Measurements from ENCODE around the gene COL18A1.
"Not testable (repeated sequence)": the region's sequence is repeated elsewhere in the genome, so short reads cannot be mapped to it uniquely, and the experiment has no call there.

COL18A1 gene

GRCh38 chr21:45494851-45495680 is 90.1 kb downstream of the COL18A1 start:
- DNase-seq (ENCODE audit: low read depth): no peak

- DNase-seq (ENCODE audit: low read depth): no peak
These were observed 91.4 kb downstream of the COL18A1 start for GRCh38 chr21:45496151-45496967.

GRCh38 chr21:45496968-45497845 is 92.2 kb downstream of the COL18A1 start:
- DNase-seq (ENCODE audit: low read depth): no peak

GRCh38 chr21:45497846-45498645 is 93.1 kb downstream of the COL18A1 start:
- no peak for DNase-seq (ENCODE audit: low read depth)

GRCh38 chr21:45498646-45499000 is 93.7 kb downstream of the COL18A1 start:
- no peak for DNase-seq (ENCODE audit: low read depth)

GRCh38 chr21:45499201-45499750 is 94.3 kb downstream of the COL18A1 start:
- no peak for DNase-seq (ENCODE audit: low read depth)

GRCh38 chr21:45499970-45500577 is 95.1 kb downstream of the COL18A1 start:
- no peak for DNase-seq (ENCODE audit: low read depth)

GRCh38 chr21:45501081-45502005 is 96.4 kb downstream of the COL18A1 start:
- not testable (repeated sequence) for DNase-seq (ENCODE audit: low read depth)

- DNase-seq (ENCODE audit: low read depth): no peak
These were observed 97.0 kb downstream of the COL18A1 start for GRCh38 chr21:45502006-45502345.

GRCh38 chr21:45502600-45502999 is 97.6 kb downstream of the COL18A1 start:
- DNase-seq (ENCODE audit: low read depth): no peak

- not testable (repeated sequence) for DNase-seq (ENCODE audit: low read depth)
These were observed 98.3 kb downstream of the COL18A1 start for GRCh38 chr21:45503226-45503625.

GRCh38 chr21:45504021-45504515 is 99.1 kb downstream of the COL18A1 start:
- DNase-seq (ENCODE audit: low read depth): no peak

GRCh38 chr21:45504516-45505415 is 99.8 kb downstream of the COL18A1 start:
- no peak for DNase-seq (ENCODE audit: low read depth)

- no peak for DNase-seq (ENCODE audit: low read depth)
These were observed 100.6 kb downstream of the COL18A1 start for GRCh38 chr21:45505416-45506021.

- no peak for DNase-seq (ENCODE audit: low read depth)
These were observed 101.4 kb downstream of the COL18A1 start for GRCh38 chr21:45506241-45506817.

GRCh38 chr21:45506836-45507522 is 102.0 kb downstream of the COL18A1 start:
- DNase-seq (ENCODE audit: low read depth): no peak

GRCh38 chr21:45507523-45507875 is 102.5 kb downstream of the COL18A1 start:
- DNase-seq (ENCODE audit: low read depth): no peak
